Activated CD8-positive, alpha-beta T cell treated with anti-CD3 and anti-CD28 coated beads for 36 hours (primary cell): ENCODE measurements around the gene OPRM1. TPM values are rescaled to one million over a fixed set of nuclear protein-coding genes. Genes with fewer than 3 reads are reported as not detected.

Source experiments
- ATAC-seq: fragments of 200-7000 bp; cut with Tn5 transposase; one replicate; pipeline ENCODE4 v1.10.0; 2021; ENCODE audit warnings: mild to moderate bottlenecking, moderate library complexity
- CTCF ChIA-PET: fragments of 350-600 bp; sonication (Branson Sonifier 250); formaldehyde crosslinking; loops from one replicate; lab custom pipeline; 2021; ENCODE audit warnings: antibody characterized with exemption; lab: Charles Lee
- POLR2A ChIA-PET: fragments of 350-600 bp; sonication (Branson Sonifier 250); formaldehyde crosslinking; loops from one replicate; lab custom pipeline; 2021; ENCODE audit warnings: antibody characterized with exemption; lab: Charles Lee
- DNase-seq: peaks from one replicate; pipeline ENCODE4 v3.0.0-alpha.2; 2020
- H3K27ac Mint-ChIP-seq: one replicate; pipeline ENCODE4 v1.8.0; 2021; ENCODE audit warnings: mild to moderate bottlenecking, mixed read lengths
- H3K27me3 Mint-ChIP-seq: one replicate; pipeline ENCODE4 v1.8.0; 2021; ENCODE audit warnings: mixed read lengths
- H3K36me3 Mint-ChIP-seq: one replicate; pipeline ENCODE4 v1.8.0; 2021; ENCODE audit warnings: low read depth, mixed read lengths
- H3K4me1 Mint-ChIP-seq: one replicate; pipeline ENCODE4 v1.8.0; 2021; ENCODE audit warnings: low read depth, mixed read lengths
- H3K4me3 Mint-ChIP-seq: one replicate; pipeline ENCODE4 v1.8.0; 2021; ENCODE audit warnings: mild to moderate bottlenecking, moderate library complexity, mixed read lengths
- H3K9me3 Mint-ChIP-seq: one replicate; pipeline ENCODE4 v1.8.0; 2021; ENCODE audit warnings: mixed read lengths
- CTCF ChIP-seq: fragments of 200-600 bp; IDR thresholded peaks from one replicate; pipeline ENCODE4 v1.8.0; 2022; ENCODE audit warnings: antibody characterized with exemption, mild to moderate bottlenecking
- intact Hi-C: fragments of 100-400 bp; cut with micrococcal nuclease; formaldehyde crosslinking; loops from one replicate; pipeline ENCODE4 v1.10.0; 2022
- total RNA-seq, 2 experiments: library from RNA; stranded (reverse); gene quantifications; one replicate each; pipeline ENCODE4 v1.2.3, GENCODE V29; 2021

The OPRM1 gene
- total RNA-seq, 2 experiments from 2014 or later, result not detected

- H3K9me3 Mint-ChIP-seq, result peaks cover 19% of the 10 kb centered on the region
- intact Hi-C loops, result no loop called here
- ChIA-PET CTCF (interaction anchor here (0.9 to 2.3 kb wide), 3 partner anchors 9 to 104 kb away, joined by 3 to 12 read pairs (median 10); no protein-coding TSS in a partner anchor), POLR2A (interaction anchor here (1.0 to 1.2 kb wide), 2 partner anchors 9 to 11 kb away, joined by 3 read pairs; no protein-coding TSS in a partner anchor)
- H3K4me3 Mint-ChIP-seq, result no peak overlapping the region
- peak overlapping the region; percentile 2 for H3K27ac Mint-ChIP-seq
- no peak for DNase-seq
- H3K27me3 Mint-ChIP-seq, result no peaks in the 10 kb centered on the region
- H3K4me1 Mint-ChIP-seq, result peaks cover 39% of the 10 kb centered on the region
- H3K36me3 Mint-ChIP-seq, result peaks cover 18% of the 10 kb centered on the region
- ATAC-seq, result peak; percentile 59
- no peak for TF ChIP-seq CTCF
Observed at GRCh38 chr6:154258064-154258757, 219.2 kb downstream of the OPRM1 start.

GRCh38 chr6:154261688-154262397, 222.8 kb downstream of the OPRM1 start:
- Mint-ChIP-seq H3K4me3 (no peak overlapping the region), H3K4me1 (peaks cover 36% of the 10 kb centered on the region)
- POLR2A ChIA-PET, result no interaction called here

GRCh38 chr6:154266560-154267099, 227.6 kb downstream of the OPRM1 start:
- ATAC-seq (peak; percentile 70), DNase-seq (no peak)
- TF ChIP-seq CTCF, result no peak
- Mint-ChIP-seq H3K27ac (peak overlapping the region; percentile 46), H3K9me3 (peaks cover 6% of the 10 kb centered on the region), H3K27me3 (no peaks in the 10 kb centered on the region), H3K4me1 (peaks cover 33% of the 10 kb centered on the region), H3K4me3 (no peak overlapping the region), H3K36me3 (no peaks in the 10 kb centered on the region)
- ChIA-PET CTCF (interaction anchor here (1.0 to 4.3 kb wide), 8 partner anchors 9 to 112 kb away, joined by 3 to 23 read pairs (median 6); no protein-coding TSS in a partner anchor), POLR2A (interaction anchor here (0.7 to 1.5 kb wide), 3 partner anchors 10 to 59 kb away, joined by 3 to 5 read pairs (median 3); no protein-coding TSS in a partner anchor)
- intact Hi-C loops, result no loop called here

More at GRCh38 chr6:154261688-154262397, 222.8 kb downstream of the OPRM1 start:
- H3K9me3 Mint-ChIP-seq, result peaks cover 6% of the 10 kb centered on the region
- intact Hi-C loops, result no loop called here
- TF ChIP-seq CTCF, result no peak
- CTCF ChIA-PET, result interaction anchor here (0.6 to 1.5 kb wide), 2 partner anchors 13 kb away, joined by 3 to 4 read pairs; no protein-coding TSS in a partner anchor
- DNase-seq, result no peak
- H3K27ac Mint-ChIP-seq, result peak overlapping the region; percentile 55
- ATAC-seq, result peak; percentile 32
- H3K36me3 Mint-ChIP-seq, result no peaks in the 10 kb centered on the region
- no peaks in the 10 kb centered on the region for H3K27me3 Mint-ChIP-seq

GRCh38 chr6:154267508-154268106, 228.6 kb downstream of the OPRM1 start:
- DNase-seq (no peak), ATAC-seq (peak; percentile 49)
- Mint-ChIP-seq H3K9me3 (peaks cover 6% of the 10 kb centered on the region), H3K36me3 (no peaks in the 10 kb centered on the region), H3K4me3 (no peak overlapping the region), H3K27ac (no peak overlapping the region), H3K27me3 (no peaks in the 10 kb centered on the region), H3K4me1 (peaks cover 26% of the 10 kb centered on the region)
- POLR2A ChIA-PET, result interaction anchor here (0.7 to 1.1 kb wide), 4 partner anchors 9 to 114 kb away, joined by 3 read pairs; no protein-coding TSS in a partner anchor
- no peak for TF ChIP-seq CTCF
- CTCF ChIA-PET, result interaction anchor here (0.6 to 4.3 kb wide), 7 partner anchors 8 to 589 kb away, joined by 3 to 23 read pairs (median 4); no protein-coding TSS in a partner anchor
- intact Hi-C loops, result no loop called here
